GM12878 (cell line): ENCODE data around the gene SLC9A3. TPM values are rescaled to one million over a fixed set of nuclear protein-coding genes. Genes with fewer than 3 reads are reported as not detected.

ENCODE experiments used
- ATAC-seq: fragments of 200-7000 bp; cut with Tn5 transposase; 3 replicates; pipeline ENCODE4 v1.9.1; 2020; ENCODE audit warnings: mild to moderate bottlenecking, moderate library complexity
- BruUV-seq: library from RNA; stranded (reverse); fragments of 400-500 nt; replicated peaks from 2 replicates; lab custom pipeline; 2021; lab: Mats Ljungman, UMichigan
- CTCF ChIA-PET: fragments of 300-600 bp; sonication (Branson Sonifier 250); formaldehyde crosslinking; extraction: SDS; loops from one replicate; lab custom pipeline; 2021; ENCODE audit warnings: inconsistent platforms; lab: Yijun Ruan, JAX
- POLR2A ChIA-PET: fragments of 350-600 bp; formaldehyde crosslinking; extraction: SDS; loops from one replicate; lab custom pipeline; 2021; ENCODE audit warnings: inconsistent platforms; lab: Charles Lee
- RAD21 ChIA-PET: fragments of 300-600 bp; sonication (Branson Sonifier 250); formaldehyde crosslinking; loops from one replicate; lab custom pipeline; 2023; ENCODE audit warnings: antibody characterized with exemption; ENCODE audit not compliant: unreplicated experiment; lab: Charles Lee
- SMC1A ChIA-PET: fragments of 300-600 bp; sonication (Branson Sonifier 250); formaldehyde crosslinking; loops from one replicate; lab custom pipeline; 2023; ENCODE audit not compliant: unreplicated experiment, uncharacterized antibody; lab: Charles Lee
- DNase-seq: peaks from one replicate; pipeline ENCODE4 v3.0.0-alpha.2; 2011; ENCODE audit warnings: low read depth, low spot score
- FAIRE-seq: peaks from 3 replicates; lab custom pipeline; 2011; peaks lifted over from hg19 to GRCh38; lab: Jason Lieb, UNC
- H2AFZ ChIP-seq: 2 replicates; pipeline ENCODE4 v1.6.0; 2011; ENCODE audit warnings: low read depth, low read length, control low read depth; ENCODE audit not compliant: control insufficient read depth
- H3K27ac ChIP-seq: 2 replicates; pipeline ENCODE4 v1.5.1; 2011; ENCODE audit warnings: control low read depth; ENCODE audit not compliant: control insufficient read depth, insufficient read depth
- H3K27me3 ChIP-seq, 2 experiments: replicated peaks in 1 of 2; 2 replicates each; pipeline versions ENCODE4 v1.6.0 to v1.6.1; 2011; ENCODE audit warnings: low read length in 1 of 2; ENCODE audit not compliant: control insufficient read depth in 2 of 2, insufficient read depth in 2 of 2
- H3K36me3 ChIP-seq, 2 experiments: 2 replicates each; pipeline ENCODE4 v1.5.1; 2011; ENCODE audit warnings: low read length in 1 of 2; ENCODE audit not compliant: control insufficient read depth in 2 of 2, insufficient read depth in 2 of 2
- H3K4me1 ChIP-seq: 2 replicates; pipeline ENCODE4 v1.6.1; 2011; ENCODE audit warnings: mild to moderate bottlenecking, low read length, moderate library complexity, mixed read lengths; ENCODE audit not compliant: control insufficient read depth, insufficient read depth
- H3K4me2 ChIP-seq: 2 replicates; pipeline ENCODE4 v1.6.0; 2011; ENCODE audit warnings: control low read depth; ENCODE audit not compliant: control insufficient read depth, insufficient read depth
- H3K4me3 ChIP-seq: fragments of 200-600 bp; sonication (generic); 2 replicates; pipeline ENCODE4 v1.5.1; 2016
- H3K79me2 ChIP-seq: 2 replicates; pipeline ENCODE4 v1.6.0; 2011; ENCODE audit warnings: low read length; ENCODE audit not compliant: control insufficient read depth, insufficient read depth
- H3K9ac ChIP-seq: 2 replicates; pipeline ENCODE4 v1.8.0; 2011; ENCODE audit warnings: low read length, control low read depth, mixed read lengths; ENCODE audit not compliant: control insufficient read depth, insufficient read depth
- H3K9me3 ChIP-seq: replicated peaks from 3 replicates; pipeline ENCODE4 v1.5.1; 2011; ENCODE audit warnings: mild to moderate bottlenecking, low read length; ENCODE audit not compliant: control insufficient read depth, insufficient read depth
- H4K20me1 ChIP-seq: 2 replicates; pipeline ENCODE4 v1.6.0; 2011; ENCODE audit not compliant: control insufficient read depth, insufficient read depth
- CBFB ChIP-seq: IDR thresholded peaks from 2 replicates; pipeline ENCODE4 v1.6.1; 2016; ENCODE audit warnings: antibody characterized with exemption, low read depth
- CREM ChIP-seq: IDR thresholded peaks from 2 replicates; pipeline ENCODE4 v1.6.1; 2014; ENCODE audit warnings: antibody characterized with exemption, low read depth
- FOS ChIP-seq: IDR thresholded peaks from 3 replicates; pipeline ENCODE4 v1.6.1; 2011; ENCODE audit warnings: borderline replicate concordance; ENCODE audit not compliant: insufficient read length; ENCODE audit errors: extremely low read depth
- JUNB ChIP-seq: IDR thresholded peaks from 2 replicates; pipeline ENCODE4 v1.6.1; 2016; ENCODE audit warnings: antibody characterized with exemption, mild to moderate bottlenecking
- MEF2B ChIP-seq: fragments of 450-650 bp; IDR thresholded peaks from 2 replicates; pipeline ENCODE4 v1.6.1; 2018; ENCODE audit warnings: mild to moderate bottlenecking, moderate library complexity; ENCODE audit not compliant: partially characterized antibody, poor library complexity, severe bottlenecking
- POLR2AphosphoS2 ChIP-seq: IDR thresholded peaks from 2 replicates; pipeline ENCODE4 v1.6.1; 2011; ENCODE audit warnings: low read depth, mild to moderate bottlenecking, low read length, improper control_type of control experiment, moderate library complexity
- RAD51 ChIP-seq: fragments of 450-650 bp; IDR thresholded peaks from 2 replicates; pipeline ENCODE4 v1.6.1; 2016; ENCODE audit warnings: moderate library complexity, mild to moderate bottlenecking, inconsistent platforms
- SMAD5 ChIP-seq: IDR thresholded peaks from 2 replicates; pipeline ENCODE4 v1.6.1; 2016; ENCODE audit warnings: antibody characterized with exemption, low read depth
- SMC3 ChIP-seq: IDR thresholded peaks from 2 replicates; pipeline ENCODE4 v1.6.1; 2011; ENCODE audit warnings: low read length, improper control_type of control experiment, borderline replicate concordance
- SRF ChIP-seq, 2 experiments: IDR thresholded peaks; 2 replicates each; pipeline ENCODE4 v1.6.1; 2011; ENCODE audit warnings: low read depth in 2 of 2, low read length in 2 of 2, mild to moderate bottlenecking in 1 of 2, moderate library complexity in 1 of 2
- ZNF622 ChIP-seq: fragments of 450-650 bp; IDR thresholded peaks from 2 replicates; pipeline ENCODE4 v1.6.1; 2017; ENCODE audit warnings: mild to moderate bottlenecking, inconsistent platforms
- WGBS: methylation state at CpG from one replicate; pipeline ENCODE4 v1.1.6; 2016; ENCODE audit warnings: low lambda C conversion rate; ENCODE audit not compliant: insufficient replicate concordance, insufficient coverage; ENCODE audit errors: missing lambda C conversion rate; 5-methylcytosine and 5-hydroxymethylcytosine counted together
- in situ Hi-C: fragments of 300-500 bp; cut with MboI; formaldehyde crosslinking; loops from 9 replicates; pipeline ENCODE4 v1.14.3; 2018; ENCODE audit warnings: mixed read lengths
- intact Hi-C: fragments of 100-400 bp; cut with micrococcal nuclease; formaldehyde crosslinking; loops from one replicate; pipeline ENCODE4 v1.14.2; 2022; ENCODE audit not compliant: unreplicated experiment
- polyA plus RNA-seq, 11 experiments: library from polyadenylated mRNA; depleted of rRNA in 4 of 11; unstranded in 6 of 11; stranded (reverse) in 5 of 11; fragments of >200 nt; fragmentation: Nextera tagmentation in 4 of 11; fragmentation: Illumina TruSeq in 1 of 11; extraction: Ambion mirVana in 4 of 11; extraction: Trizol in 1 of 11; gene quantifications; 1 replicate in 1 of 11; 2 replicates in 10 of 11; pipeline versions ENCODE4 v1.2.1 to v1.2.3, GENCODE V29; 2011 to 2016; ENCODE audit warnings: inconsistent platforms in 2 of 11, missing spikeins in 2 of 11, low read depth in 1 of 11
- total RNA-seq, 4 experiments: library from RNA; depleted of rRNA in 3 of 4; stranded (reverse); fragments of >200 nt in 3 of 4; fragmentation: Illumina TruSeq in 1 of 4; extraction: Trizol in 1 of 4; gene quantifications; 2 replicates each; pipeline versions ENCODE4 v1.2.1 to v1.2.3, GENCODE V29; 2013 to 2021
- TF ChIP-seq, protein P1 (sequence below): IDR thresholded peaks from 2 replicates; pipeline ENCODE4 v1.6.1; 2011; ENCODE audit warnings: borderline replicate concordance, low read depth, mild to moderate bottlenecking, moderate library complexity, low read length; ENCODE audit not compliant: insufficient read depth, poor library complexity, severe bottlenecking

Gene SLC9A3
- total and polyA plus RNA-seq, 10 of the 15 experiments (the other 5 are each of a cell fraction or from before 2014, with no cell fraction given): 0.04 to 5.2 (median 2.3) TPM; not detected in 1

DNA sequence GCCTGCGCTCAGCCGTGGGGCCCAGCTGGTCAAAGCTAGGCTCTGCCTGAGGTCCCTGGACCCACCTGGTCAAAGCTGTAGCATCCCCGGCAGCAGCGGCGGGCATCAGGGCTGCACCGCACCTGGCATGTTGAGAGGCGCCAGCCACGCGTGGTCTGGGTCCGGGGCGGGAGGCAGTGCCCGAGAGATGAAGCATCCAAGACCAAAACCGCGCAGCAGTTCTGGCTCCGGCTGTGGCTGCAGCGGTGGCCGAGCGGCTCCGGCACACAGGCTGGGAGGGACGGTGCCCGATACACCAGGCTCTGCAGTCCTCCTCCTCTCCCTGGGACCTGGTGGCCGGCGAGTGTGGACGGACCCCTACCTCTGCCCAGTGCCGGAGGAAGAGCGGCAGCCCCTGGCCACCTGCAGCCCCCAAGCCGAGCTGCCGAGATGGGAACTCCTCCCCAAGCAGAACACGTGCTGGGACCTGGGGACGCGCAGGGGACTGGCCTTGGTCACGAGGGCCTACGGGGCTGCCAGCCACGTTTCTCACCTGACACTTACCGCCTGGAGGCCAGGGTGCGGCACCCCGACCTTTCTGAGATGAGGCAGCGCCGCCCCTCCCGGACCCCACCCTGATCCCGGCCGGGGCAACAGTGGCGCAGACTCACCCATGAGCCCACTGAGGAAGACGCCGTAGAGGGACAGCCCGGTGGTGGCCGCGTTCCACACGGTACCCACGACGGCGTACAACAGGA lies 33.0 kb downstream of the SLC9A3 start:
- Histone ChIP-seq H3K79me2 (no peaks in the 10 kb centered on the region), H3K4me2 (no peak overlapping the region), H3K9me3 (no peaks in the 10 kb centered on the region), H3K9ac (no peak overlapping the region), H4K20me1 (no peaks in the 10 kb centered on the region), H3K27me3 (no peaks in the 10 kb centered on the region), H3K36me3 (no peaks in the 10 kb centered on the region), H3K4me3 (no peak overlapping the region), H2AFZ (no peak overlapping the region), H3K27ac (no peak overlapping the region), H3K4me1 (no peaks in the 10 kb centered on the region)
- TF ChIP-seq SRF (IDR thresholded peaks at IDR 0.05; ENCODE audit: low read depth in 2 of 2, low read length in 2 of 2) (no peak), SMC3 (no peak), SMAD5 (no peak), MEF2B (no peak), POLR2AphosphoS2 (no peak), CBFB (no peak), FOS (no peak), RAD51 (no peak), ZNF622 (no peak), JUNB (no peak), CREM (no peak)
- TF ChIP-seq, protein P1, sequence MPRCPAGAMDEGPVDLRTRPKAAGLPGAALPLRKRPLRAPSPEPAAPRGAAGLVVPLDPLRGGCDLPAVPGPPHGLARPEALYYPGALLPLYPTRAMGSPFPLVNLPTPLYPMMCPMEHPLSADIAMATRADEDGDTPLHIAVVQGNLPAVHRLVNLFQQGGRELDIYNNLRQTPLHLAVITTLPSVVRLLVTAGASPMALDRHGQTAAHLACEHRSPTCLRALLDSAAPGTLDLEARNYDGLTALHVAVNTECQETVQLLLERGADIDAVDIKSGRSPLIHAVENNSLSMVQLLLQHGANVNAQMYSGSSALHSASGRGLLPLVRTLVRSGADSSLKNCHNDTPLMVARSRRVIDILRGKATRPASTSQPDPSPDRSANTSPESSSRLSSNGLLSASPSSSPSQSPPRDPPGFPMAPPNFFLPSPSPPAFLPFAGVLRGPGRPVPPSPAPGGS: no peak
- no peak for DNase-seq
- in situ Hi-C loops (no loop called here), intact Hi-C loops (no loop called here)
- ATAC-seq: no peak
- no TSS peak for BruUV-seq
- CTCF ChIA-PET: no interaction called here
- POLR2A ChIA-PET: no interaction called here
- SMC1A ChIA-PET: no interaction called here
- WGBS: 77% methylated on average over 40 of the region's 52 CpGs
- FAIRE-seq: no peak
- RAD21 ChIA-PET: no interaction called here
